NCI-H526 treated with DMSO at 0.1 percent for 48 hours (cell line): ENCODE measurements around the gene SKP2.
"Not testable (repeated sequence)": the region's sequence is repeated elsewhere in the genome, so short reads cannot be mapped to it uniquely, and the experiment has no call there.

Experiments used
- DNase-seq: peaks from one replicate; lab custom pipeline; 2025; lab: John Stamatoyannopoulos, UW

Gene SKP2

DNA sequence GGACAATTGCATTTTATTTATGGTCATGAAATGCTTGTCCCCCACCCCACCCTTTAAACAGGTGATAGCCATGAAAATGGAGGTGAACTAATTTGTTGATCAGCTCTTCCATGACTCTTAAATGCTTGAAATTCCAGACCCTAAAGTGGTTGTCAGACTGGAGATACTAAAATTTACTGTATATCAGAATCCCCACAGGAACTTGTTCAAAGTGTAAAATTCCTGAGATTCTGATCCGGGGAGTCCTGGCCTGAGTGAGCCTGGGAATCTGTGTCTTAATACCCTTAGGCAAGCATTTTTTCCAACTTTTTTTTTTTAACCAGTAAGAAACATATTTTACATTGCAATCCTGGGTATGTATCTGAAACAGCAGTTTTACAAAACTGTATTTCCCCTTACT lies 4.7 kb downstream of the SKP2 start:
- no peak for DNase-seq

GRCh38 chr5:36158144-36158543 lies 6.2 kb downstream of the SKP2 start:
- DNase-seq = no peak

GRCh38 chr5:36160617-36161016 lies 8.7 kb downstream of the SKP2 start:
- no peak for DNase-seq

DNA sequence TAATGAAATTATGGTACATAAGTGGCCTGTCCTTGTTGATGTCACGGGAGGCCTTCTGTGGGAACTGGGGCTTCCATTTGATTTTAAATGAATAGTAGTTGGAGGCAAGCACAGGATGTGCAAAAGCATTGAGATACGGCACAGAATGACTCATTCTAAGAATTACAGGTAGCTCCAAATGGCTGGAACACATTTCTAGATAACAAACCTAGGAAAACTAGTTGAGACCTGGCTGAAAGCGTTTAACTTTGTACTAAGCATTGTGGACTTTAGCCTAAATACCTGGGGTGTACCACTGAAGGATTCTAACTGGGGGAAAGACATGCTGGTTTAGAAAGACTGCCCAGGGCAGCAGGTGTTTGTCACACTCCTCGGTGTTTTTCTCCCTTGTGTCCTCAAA lies 9.4 kb downstream of the SKP2 start:
- no peak for DNase-seq

GRCh38 chr5:36162810-36163486 lies 11.0 kb downstream of the SKP2 start:
- DNase-seq = no peak

DNA sequence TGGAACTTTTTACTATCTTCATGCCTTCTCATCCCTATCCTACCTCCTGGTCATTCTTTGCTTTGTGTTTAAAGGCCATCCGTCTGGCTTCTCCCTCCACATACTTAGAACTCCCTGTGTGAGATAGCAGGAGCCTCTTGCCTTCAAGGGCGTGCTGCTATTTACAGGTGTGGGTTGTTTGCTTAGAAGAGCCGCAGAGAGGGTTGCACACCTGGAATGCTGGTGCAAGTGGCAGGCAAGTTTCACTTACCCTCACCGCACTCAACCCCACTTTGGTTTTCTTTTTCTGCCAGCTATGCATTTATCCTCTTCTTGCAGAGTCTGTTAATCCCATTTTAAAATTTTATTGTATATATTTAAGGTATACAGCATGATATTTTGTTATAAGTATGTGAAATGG lies 12.6 kb downstream of the SKP2 start:
- DNase-seq = no peak

- DNase-seq = no peak
These were observed 16.8 kb downstream of the SKP2 start for GRCh38 chr5:36168737-36169136.

GRCh38 chr5:36170832-36171424 lies 19.0 kb downstream of the SKP2 start:
- DNase-seq = no peak

DNA sequence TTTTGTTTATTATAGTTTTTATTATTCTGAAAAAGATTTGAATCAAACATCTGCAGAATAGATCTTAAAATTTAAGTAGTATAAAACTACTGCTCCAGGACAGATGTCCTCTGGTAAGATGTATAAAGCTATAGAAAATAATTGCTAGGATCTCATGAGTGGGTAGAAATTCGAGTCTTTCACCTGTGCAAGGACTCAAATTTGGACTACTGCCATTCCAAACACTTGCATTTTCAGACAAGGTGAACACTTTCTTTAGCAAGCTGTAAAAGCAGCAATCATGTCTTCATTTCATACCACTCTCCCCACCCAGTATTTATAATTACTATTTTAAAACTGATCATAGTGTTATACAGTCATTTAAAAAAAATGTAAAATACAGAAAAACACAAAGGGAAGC lies 20.7 kb downstream of the SKP2 start:
- no peak for DNase-seq

- no peak for DNase-seq
These were observed 21.5 kb downstream of the SKP2 start for GRCh38 chr5:36173426-36173825.

DNA sequence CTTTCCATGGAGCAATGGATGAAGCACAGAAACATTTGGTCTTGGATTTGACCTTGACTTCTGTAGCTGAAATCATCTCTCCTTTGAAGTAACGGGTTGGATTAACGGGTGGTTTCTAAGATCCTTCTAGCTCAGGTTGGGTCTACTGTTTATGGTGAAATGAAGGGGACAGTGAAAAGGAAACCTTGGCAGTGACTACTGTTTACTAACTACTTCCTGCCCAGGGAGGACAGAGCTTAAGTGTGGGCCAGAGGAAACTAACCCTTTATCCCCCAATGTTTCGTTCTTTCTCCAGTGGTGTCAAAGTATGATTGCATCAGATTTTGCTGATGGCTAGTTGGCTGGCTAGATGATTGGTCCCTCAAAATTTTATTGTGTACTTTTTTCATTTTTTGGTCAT lies 22.2 kb downstream of the SKP2 start:
- no peak for DNase-seq

- DNase-seq = no peak
These were observed 23.1 kb downstream of the SKP2 start for GRCh38 chr5:36175043-36175442.

- no peak for DNase-seq
These were observed 25.2 kb downstream of the SKP2 start for GRCh38 chr5:36177154-36177553.

GRCh38 chr5:36177715-36178523 lies 26.0 kb downstream of the SKP2 start:
- DNase-seq = peak; percentile 55

DNA sequence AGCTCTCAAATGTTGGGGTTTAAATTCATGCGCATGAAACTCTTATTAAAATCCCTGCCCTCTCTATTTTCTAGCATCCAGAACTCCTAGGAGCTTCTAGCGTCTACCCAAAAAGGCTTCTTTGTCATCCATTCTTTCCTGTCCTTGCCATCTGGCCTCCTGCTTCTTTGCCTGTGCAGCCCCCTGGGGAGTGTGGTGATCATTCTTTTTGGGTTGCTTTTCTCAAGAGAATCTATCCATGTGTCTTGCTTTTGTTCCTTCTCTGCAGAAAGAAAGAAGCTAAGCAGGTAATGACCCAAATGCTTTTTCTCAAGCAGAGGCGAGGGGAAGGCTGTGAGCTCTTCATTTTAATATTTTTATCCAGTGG lies 26.6 kb downstream of the SKP2 start:
- DNase-seq = no peak

- DNase-seq = no peak
These were observed 28.0 kb downstream of the SKP2 start for GRCh38 chr5:36179950-36180349.

DNA sequence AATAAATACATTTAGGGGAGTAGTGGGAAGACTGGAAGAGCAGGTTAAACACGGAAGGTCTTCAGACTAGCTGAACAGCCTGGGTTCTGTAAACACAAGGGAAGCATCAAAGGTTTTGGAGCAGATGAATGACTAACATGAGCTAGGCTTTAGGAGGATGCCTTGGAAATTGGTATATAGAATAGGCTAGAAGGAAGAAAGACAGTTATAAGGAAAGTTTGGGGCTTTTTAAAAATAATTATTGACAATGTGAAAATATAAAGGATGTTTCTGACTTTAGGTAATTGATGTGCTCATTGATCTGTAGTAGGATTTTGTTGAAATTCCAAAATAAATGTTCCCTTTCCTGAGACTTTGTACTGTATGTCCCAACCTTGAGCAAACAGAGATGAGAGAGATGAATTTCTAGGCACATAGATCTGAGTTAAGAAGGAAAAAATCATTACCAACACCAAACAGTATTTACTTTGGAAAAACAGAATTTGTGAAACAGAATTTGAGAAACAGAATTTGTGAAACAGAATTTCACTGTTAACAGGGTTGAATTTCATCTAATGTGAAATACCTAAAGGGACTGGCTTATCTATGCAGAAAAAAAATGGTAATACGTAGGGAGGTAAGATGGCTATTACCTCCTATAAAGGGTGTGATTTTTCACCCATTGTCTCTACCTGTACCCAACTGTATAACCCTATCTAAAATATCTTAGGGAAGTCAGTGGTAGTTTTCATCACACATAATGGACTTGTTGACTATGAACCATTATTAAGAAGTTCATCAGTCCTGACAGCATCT lies 28.8 kb downstream of the SKP2 start:
- DNase-seq = no peak

- DNase-seq = no peak
These were observed 29.9 kb downstream of the SKP2 start for GRCh38 chr5:36181774-36182173.

GRCh38 chr5:36184408-36184807 lies 32.5 kb downstream of the SKP2 start:
- DNase-seq = not testable (repeated sequence)

DNA sequence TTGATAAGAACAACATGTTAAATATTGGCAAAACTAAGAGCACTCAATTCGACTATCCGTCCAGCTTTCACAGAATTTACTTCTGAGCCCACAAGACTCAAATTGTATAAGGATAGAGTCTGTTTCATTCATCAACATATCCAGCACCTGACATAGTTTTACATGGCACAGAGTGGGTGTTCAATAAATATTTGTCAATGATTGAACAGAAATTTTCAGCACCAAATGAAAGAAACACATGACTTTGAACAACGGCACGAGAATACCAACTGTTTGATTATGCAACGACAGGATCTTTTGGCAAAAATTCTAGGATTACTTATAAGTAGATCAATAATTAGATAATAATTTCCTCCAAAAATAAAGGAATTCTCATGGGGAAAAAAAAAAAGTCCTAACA lies 41.8 kb downstream of the SKP2 start:
- DNase-seq = no peak

- DNase-seq = no peak
These were observed 46.4 kb downstream of the SKP2 start for GRCh38 chr5:36198281-36198680.

GRCh38 chr5:36198783-36199182 lies 46.9 kb downstream of the SKP2 start:
- DNase-seq = not testable (repeated sequence)

GRCh38 chr5:36199620-36200019 lies 47.7 kb downstream of the SKP2 start:
- DNase-seq = no peak
